ENCODE data around the gene ZBTB48. TPM values are rescaled to one million over a fixed set of nuclear protein-coding genes. Genes with fewer than 3 reads are reported as not detected.

The ZBTB48 gene
- total RNA-seq, 1 experiment from 2014 or later, result 41.9 TPM

GRCh38 chr1:6544831-6545230 lies 35.0 kb upstream of the ZBTB48 start (continued):
- TF ChIP-seq ZBTB33 (IDR thresholded peaks at IDR 0.05; ENCODE audit: extremely low read depth, insufficient replicate concordance, low read length), result no peak
- no peak for TF ChIP-seq MAX (IDR thresholded peaks at IDR 0.05)
- no peak for TF ChIP-seq JUND (IDR thresholded peaks at IDR 0.05)
- no peak for TF ChIP-seq POLR2AphosphoS5 (IDR thresholded peaks at IDR 0.05; ENCODE audit: low read depth, low read length)
- TF ChIP-seq TCF7L2 (IDR thresholded peaks at IDR 0.05; ENCODE audit: borderline replicate concordance, extremely low read depth, insufficient read depth, insufficient read length), result no peak
- TF ChIP-seq EGR1 (IDR thresholded peaks at IDR 0.05; ENCODE audit: low read depth), result no peak
- TF ChIP-seq CTCF (IDR thresholded peaks at IDR 0.05 in 2 of 3, conservative IDR thresholded peaks at IDR 0.05 in 1 of 3; ENCODE audit: borderline replicate concordance in 1 of 3, insufficient read depth in 1 of 3, low read depth in 2 of 3, low read length in 2 of 3), result no peak
- no peak for TF ChIP-seq ELF1 (IDR thresholded peaks at IDR 0.05; ENCODE audit: borderline replicate concordance, low read depth)
- TF ChIP-seq ZFX (IDR thresholded peaks at IDR 0.05), result no peak
- no peak for TF ChIP-seq CEBPB (IDR thresholded peaks at IDR 0.05; ENCODE audit: low read depth)
- no peak for TF ChIP-seq SRF (IDR thresholded peaks at IDR 0.05; ENCODE audit: low read depth)

All from HCT116 (cell line).